GM19438 (cell line): ENCODE data around the gene NAT14.
"Not testable (repeated sequence)": the region's sequence is repeated elsewhere in the genome, so short reads cannot be mapped to it uniquely, and the experiment has no call there.

Source experiments
- ATAC-seq: cut with Tn5 transposase; IDR thresholded peaks from one replicate; pipeline ENCODE4 v1.9.1; 2021; ENCODE audit warnings: low read depth; ENCODE audit not compliant: unreplicated experiment

NAT14 gene

GRCh38 chr19:55485439-55486011 lies 537 bp downstream of the NAT14 start:
- ATAC-seq = no peak

- no peak for ATAC-seq
These were observed 1.3 kb downstream of the NAT14 start for GRCh38 chr19:55486043-55486970.

- no peak for ATAC-seq
These were observed 2.3 kb downstream of the NAT14 start for GRCh38 chr19:55486971-55487923.

DNA sequence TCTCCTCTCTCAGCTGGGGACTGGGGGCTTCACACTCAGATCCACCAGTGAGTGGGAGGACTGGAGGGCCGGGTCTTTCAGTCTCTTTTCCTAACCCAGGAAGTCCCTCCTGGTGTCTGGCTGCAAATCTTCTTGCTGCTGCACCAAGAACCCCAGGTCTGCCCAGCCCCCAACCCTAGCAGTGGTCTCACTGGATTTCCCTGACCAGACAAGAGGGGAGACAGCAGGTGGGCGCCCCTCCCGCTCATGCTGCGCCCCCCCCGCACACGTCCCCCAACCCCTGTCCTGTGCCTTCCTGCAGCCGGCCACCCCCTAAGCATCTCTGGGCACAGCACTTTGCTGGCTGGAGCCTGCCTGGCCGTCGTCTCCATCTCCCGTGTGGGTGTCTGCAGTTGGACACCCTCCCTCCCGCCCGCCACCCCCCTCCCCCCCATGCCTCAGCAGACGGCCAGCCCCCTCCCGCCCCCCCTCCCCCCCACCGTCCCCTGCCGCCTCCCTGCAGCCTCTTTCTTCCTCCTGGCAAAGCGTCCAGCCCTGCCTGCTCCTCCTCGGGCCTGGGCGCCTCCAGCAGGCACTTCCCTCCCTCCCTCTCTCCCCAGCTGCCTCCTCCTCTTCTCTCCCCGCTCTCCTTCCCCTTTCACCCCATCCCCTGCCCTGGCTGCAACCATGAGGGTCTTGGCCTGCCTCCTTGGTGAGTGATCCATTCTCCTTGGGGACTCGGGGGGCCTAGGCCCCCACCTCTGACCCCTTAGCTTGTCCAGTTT lies 3.1 kb downstream of the NAT14 start, which contains the start of gene SSC5D:
Gene SSC5D, plus strand, starts transcription at position 513 of the 764 bp plus-strand sequence. Its CDS starts 154 bp downstream, at position 667.
- ATAC-seq = no peak

- ATAC-seq = no peak
These were observed 4.2 kb downstream of the NAT14 start for GRCh38 chr19:55488986-55489710.

GRCh38 chr19:55489711-55490477 lies 4.9 kb downstream of the NAT14 start:
- ATAC-seq = no peak

GRCh38 chr19:55490478-55491432 lies 5.8 kb downstream of the NAT14 start:
- no peak for ATAC-seq

- ATAC-seq = no peak
These were observed 6.8 kb downstream of the NAT14 start for GRCh38 chr19:55491546-55492360.

- ATAC-seq = no peak
These were observed 7.5 kb downstream of the NAT14 start for GRCh38 chr19:55492362-55492944.

DNA sequence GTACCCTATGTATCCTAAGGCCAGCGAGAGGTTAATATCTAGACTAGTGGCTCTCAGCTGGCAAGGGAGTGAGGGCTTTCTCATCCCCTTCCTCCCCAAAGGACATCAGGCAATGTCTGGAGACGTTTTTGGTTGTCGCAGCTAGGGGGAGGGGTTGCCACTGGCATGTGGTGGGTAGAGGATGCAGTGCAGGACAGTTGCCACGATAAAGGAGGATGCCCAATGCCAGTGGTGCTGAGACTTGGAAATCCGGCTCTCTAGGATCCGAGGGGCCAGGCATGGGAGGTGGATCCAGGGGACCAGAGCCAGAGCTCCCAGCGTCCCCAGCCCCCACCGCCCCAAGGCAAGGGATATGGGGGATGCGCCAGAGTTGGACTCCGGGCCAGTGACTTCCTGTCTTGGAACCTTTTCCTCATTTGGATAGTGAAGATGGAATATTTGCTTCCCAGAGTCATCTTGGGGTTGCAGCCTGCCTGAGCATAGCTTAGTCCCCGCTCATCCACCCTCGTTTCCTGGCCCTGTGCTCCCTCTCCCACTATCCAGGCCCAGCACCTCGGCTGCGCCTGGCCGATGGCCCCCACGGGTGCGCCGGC lies 8.2 kb downstream of the NAT14 start:
- no peak for ATAC-seq

DNA sequence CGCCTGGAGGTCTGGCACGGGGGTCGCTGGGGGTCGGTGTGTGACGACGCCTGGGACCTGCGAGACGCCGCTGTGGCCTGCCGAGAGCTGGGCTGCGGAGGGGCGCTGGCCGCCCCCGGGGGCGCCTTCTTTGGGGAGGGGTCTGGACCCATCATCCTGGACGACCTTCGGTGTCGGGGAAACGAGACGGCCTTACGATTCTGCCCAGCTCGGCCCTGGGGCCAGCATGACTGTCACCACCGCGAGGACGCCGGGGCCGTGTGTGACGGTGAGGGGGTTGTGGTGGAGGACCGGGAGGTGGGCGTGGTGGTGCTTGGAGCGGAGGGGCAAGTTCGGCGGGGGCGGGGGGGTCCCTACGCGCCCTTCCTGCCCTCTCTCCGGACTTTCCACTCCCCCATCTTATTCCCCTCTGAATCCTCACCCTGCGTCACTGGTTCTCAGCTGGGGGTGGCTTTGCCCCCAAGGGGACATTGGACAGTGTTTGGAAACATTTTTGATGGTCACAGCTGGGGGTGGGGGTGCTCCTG lies 8.7 kb downstream of the NAT14 start:
- ATAC-seq = no peak

DNA sequence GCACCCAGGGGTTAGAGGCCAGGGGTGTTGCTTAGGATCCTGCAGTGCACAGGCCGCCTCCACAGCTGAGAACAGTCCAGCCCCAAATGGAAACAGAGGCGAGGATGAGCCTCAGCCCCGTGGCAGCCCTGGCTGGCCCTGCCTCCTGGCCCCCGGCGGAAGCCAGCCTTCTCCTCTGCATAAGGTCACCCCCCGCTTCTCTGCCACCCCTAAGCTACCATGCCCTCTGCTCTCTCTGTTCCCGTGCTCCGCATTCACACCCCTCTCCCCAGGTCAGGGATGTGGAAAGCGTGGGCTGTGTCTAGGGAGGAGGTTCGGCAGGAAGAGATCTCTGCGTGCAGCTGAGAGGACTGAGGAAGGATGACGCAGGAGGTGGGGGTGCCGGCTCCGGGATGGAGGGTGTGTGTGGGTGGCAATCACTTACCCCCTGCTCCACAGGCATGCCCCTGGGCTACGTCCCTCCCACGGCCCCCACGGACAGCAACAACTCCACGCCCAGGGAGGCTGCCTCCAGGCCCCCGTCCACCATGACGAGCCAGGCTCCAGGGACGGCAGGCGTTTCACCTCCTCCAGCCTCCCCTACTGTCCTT lies 9.3 kb downstream of the NAT14 start:
- no peak for ATAC-seq

GRCh38 chr19:55495646-55496349 lies 10.8 kb downstream of the NAT14 start:
- ATAC-seq = no peak

- not testable (repeated sequence) for ATAC-seq
These were observed 11.8 kb downstream of the NAT14 start for GRCh38 chr19:55496820-55497219.

DNA sequence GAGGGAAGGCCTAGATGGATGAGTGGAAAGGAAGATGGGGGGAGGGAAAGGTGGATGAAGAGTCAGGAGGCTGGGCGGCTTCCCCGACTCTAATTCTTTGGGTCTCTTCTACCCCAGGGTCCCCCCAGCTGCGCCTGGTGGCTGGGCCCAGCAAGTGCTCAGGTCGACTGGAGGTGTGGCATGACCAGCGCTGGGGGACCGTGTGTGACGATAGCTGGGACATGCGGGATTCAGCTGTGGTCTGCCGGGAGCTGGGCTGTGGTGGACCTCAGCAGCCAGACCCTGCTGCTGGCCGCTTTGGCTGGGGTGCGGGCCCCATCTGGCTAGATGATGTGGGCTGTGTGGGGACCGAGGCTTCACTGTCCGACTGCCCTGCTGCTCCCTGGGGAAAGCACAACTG lies 12.8 kb downstream of the NAT14 start:
- ATAC-seq = no peak
